A673 (cell line): Measurements from ENCODE around the gene CRELD2.

Experiments used
- EZH2 ChIP-seq: fragments of 200-600 bp; sonication (generic); IDR thresholded peaks from 2 replicates; pipeline ENCODE4 v1.6.1; 2017; ENCODE audit warnings: borderline replicate concordance, low read depth, mild to moderate bottlenecking, mixed read lengths, antibody characterized with exemption, low read length; ENCODE audit not compliant: poor library complexity, severe bottlenecking
- TF ChIP-seq, protein P1 (sequence below): fragments of 300-800, 200-600 bp; sonication (generic); conservative IDR thresholded peaks from 2 replicates; pipeline ENCODE4 v1.5.1; 2017; ENCODE audit warnings: low read depth, mild to moderate bottlenecking, antibody characterized with exemption, low read length, moderate library complexity, mixed read lengths

DNA sequence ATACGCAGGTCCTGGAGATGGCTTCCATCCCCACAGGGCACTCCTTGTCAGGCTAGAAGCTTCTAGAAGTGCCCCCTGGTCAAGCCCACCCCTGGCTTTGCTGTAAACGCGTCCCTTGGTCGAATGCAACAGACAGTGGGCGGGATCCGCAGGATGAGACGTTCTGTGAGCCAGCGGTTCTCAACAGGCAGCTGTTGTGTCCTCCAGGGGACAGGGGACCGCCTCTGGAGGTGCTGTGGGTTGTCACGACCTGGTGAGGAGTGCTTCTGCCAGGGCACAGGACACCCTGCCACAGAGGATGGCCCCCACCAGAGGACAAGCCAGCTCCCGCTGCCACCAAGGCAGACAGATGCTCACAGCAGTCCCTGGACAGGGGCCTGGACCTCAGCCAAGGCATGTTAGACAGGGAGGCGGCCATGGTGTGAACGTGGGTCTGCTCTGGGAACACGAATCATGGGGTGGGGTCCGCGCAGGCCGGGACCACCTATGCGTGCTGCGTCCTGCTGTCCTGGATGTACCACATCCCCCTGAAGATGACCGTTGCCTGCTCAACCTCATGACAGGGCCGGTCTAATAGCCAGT lies 11.7 kb downstream of the CRELD2 start:
- TF ChIP-seq EZH2, result no peak
- TF ChIP-seq, protein P1, sequence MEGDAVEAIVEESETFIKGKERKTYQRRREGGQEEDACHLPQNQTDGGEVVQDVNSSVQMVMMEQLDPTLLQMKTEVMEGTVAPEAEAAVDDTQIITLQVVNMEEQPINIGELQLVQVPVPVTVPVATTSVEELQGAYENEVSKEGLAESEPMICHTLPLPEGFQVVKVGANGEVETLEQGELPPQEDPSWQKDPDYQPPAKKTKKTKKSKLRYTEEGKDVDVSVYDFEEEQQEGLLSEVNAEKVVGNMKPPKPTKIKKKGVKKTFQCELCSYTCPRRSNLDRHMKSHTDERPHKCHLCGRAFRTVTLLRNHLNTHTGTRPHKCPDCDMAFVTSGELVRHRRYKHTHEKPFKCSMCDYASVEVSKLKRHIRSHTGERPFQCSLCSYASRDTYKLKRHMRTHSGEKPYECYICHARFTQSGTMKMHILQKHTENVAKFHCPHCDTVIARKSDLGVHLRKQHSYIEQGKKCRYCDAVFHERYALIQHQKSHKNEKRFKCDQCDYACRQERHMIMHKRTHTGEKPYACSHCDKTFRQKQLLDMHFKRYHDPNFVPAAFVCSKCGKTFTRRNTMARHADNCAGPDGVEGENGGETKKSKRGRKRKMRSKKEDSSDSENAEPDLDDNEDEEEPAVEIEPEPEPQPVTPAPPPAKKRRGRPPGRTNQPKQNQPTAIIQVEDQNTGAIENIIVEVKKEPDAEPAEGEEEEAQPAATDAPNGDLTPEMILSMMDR, result no peak
